GM10847 (cell line): ENCODE data around the gene TRIM67.

Experiments used
- POLR2A ChIP-seq: IDR thresholded peaks from 2 replicates; pipeline ENCODE4 v1.6.1; 2011; ENCODE audit not compliant: insufficient read length; ENCODE audit errors: extremely low read depth

TRIM67 gene

GRCh38 chr1:231171623-231172197 lies 9.9 kb downstream of the TRIM67 start:
- no peak for TF ChIP-seq POLR2A

DNA sequence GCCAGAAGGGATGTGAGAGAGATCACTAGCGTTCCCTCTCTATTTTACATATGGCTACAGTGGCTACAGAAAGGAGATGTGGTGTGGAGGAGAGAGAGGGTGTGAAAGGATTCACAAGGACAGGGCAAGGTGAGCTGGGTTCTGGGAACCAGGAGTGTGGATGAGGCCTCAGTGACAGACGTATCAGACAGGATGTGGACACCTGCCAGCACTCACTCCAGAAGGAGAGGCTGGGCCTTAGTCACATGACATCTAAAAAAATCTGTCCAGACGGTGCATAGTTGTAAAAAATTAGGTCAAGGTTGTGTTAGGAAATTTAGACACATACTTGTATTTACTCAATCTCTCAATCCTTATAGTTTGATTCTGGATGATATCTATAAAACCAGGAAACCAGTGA lies 10.6 kb downstream of the TRIM67 start:
- no peak for TF ChIP-seq POLR2A

- no peak for TF ChIP-seq POLR2A
Observed at GRCh38 chr1:231176421-231176820, 14.6 kb downstream of the TRIM67 start.

- TF ChIP-seq POLR2A: no peak
Observed at GRCh38 chr1:231177226-231177625, 15.4 kb downstream of the TRIM67 start.

GRCh38 chr1:231177936-231178335 lies 16.1 kb downstream of the TRIM67 start:
- no peak for TF ChIP-seq POLR2A

DNA sequence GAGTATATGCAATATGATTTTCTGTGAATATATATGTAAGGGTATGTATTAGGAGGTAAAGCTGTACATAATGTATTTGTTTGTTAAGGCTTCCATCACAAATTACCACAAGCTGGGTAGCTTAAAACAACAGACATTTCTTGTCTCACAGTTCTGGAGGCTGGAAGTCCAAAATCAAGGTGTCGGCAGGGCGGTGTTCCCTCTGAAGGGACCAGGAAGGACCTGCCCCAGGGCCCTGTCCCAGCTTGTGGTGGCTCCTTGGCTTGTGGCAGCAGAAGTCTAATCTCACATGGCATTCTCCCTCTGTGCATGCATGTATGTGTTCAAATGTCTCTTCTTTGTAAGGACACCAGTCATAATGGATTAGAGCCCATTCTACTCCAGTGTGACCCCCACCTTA lies 17.1 kb downstream of the TRIM67 start:
- TF ChIP-seq POLR2A: no peak

DNA sequence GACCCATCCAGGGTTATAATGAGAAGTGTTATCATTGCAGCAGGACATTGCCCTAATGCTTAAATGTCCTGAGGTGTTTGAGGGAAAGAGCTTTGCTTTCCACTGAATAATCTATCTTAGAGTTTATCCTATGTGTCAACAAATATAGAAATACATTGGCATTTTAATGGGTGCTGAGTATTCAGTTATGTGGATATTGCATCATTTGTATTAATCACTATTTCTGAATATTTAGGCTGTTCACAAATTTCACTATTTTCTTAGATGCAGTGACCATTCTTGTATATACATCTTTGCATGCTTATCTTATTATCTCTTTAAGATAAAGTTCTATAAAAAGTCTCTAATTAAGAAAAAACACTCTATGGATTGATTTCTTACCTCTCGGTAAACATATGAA lies 18.2 kb downstream of the TRIM67 start:
- no peak for TF ChIP-seq POLR2A

- no peak for TF ChIP-seq POLR2A
Observed at GRCh38 chr1:231181271-231181670, 19.4 kb downstream of the TRIM67 start.

GRCh38 chr1:231182317-231182716 lies 20.5 kb downstream of the TRIM67 start:
- TF ChIP-seq POLR2A: no peak

DNA sequence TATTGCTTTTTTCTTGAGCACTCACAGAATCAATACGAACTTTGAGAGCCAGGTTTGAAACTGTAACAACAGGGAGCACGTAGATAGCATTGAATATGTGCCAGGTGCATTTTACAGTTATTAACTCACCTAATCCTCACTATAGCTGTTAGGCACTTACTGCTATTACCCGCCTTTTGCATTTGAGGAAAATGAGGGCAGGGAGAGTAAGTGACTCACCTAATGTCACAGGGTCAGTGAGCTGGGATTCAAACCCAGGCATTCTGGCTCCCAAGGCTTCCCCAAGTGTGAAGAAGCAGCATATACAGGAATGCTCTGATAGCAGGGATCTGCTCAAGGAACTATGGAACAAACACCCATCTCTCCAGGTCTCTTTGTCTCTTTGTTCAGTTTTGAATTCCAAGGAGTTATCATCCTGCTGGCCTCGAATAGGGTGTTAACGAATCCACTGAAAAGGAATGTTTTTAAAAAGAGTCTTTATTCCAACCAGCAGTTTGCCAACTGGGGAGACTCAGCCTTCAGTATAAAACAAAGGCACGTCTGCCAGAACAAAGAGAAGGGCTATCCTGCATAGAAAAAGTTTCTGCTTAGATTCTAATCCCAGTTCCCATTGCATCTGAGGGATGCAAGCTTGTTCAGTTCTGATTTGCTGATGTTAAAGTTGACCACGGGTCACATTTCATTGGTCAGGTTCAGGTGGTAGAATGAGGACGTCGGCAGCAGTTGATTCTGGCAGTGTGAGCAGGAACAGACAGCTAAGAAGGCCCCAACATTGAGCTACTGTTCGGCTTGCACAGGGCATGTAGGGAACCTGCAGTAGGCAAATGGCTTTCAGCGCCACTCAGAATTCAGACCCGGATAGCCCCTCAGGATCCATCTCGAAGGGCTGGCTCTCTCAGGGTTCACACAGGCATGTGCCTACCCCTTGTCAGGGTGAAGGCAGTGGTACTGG lies 22.1 kb downstream of the TRIM67 start:
- TF ChIP-seq POLR2A: no peak

GRCh38 chr1:231184891-231185290 lies 23.0 kb downstream of the TRIM67 start:
- no peak for TF ChIP-seq POLR2A

DNA sequence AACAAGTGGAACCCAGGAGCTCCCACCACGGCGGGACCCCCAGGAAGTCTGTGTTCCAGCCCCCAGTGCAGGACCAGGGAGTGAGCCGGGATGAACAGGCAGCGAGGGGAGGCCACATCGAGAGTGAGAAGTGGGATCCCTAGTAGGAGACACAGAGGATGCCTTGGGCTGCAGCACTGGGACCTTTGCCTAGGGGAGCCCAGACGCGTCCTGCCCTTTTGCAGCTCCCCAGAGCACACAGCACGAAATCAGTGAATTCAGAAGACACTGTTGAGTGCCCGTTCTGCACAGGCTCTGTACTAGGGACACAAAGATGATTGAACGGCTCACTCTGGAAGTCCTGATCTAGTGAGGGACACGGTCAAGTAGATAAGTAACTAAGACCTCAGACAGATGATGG lies 23.5 kb downstream of the TRIM67 start:
- TF ChIP-seq POLR2A: no peak

GRCh38 chr1:231186356-231187115 lies 24.7 kb downstream of the TRIM67 start:
- TF ChIP-seq POLR2A: no peak

- TF ChIP-seq POLR2A: no peak
Observed at GRCh38 chr1:231187571-231187970, 25.7 kb downstream of the TRIM67 start.

- no peak for TF ChIP-seq POLR2A
Observed at GRCh38 chr1:231188072-231188471, 26.2 kb downstream of the TRIM67 start.

- no peak for TF ChIP-seq POLR2A
Observed at GRCh38 chr1:231188768-231189167, 26.9 kb downstream of the TRIM67 start.
